Right lung (tissue), 5 donors: ENCODE measurements around the gene TAX1BP3. TPM values are rescaled to one million over a fixed set of nuclear protein-coding genes. Genes with fewer than 3 reads are reported as not detected.

Source experiments
- DNase-seq, 2 donors: peaks; one replicate each; pipeline ENCODE4 v3.0.0-alpha.2; 2013
- polyA plus RNA-seq, 5 donors: library from polyadenylated mRNA; unstranded; fragments of 120-200 nt; gene quantifications; one replicate each; pipeline versions ENCODE4 v1.2.1 to v1.2.3, GENCODE V29; 2013; ENCODE audit warnings: inconsistent platforms in 1 of 5, low replicate concordance in 1 of 5; ENCODE audit not compliant: insufficient read length in 5 of 5, insufficient read depth in 1 of 5

Gene TAX1BP3
- polyA plus RNA-seq, 5 donors = 61.0 to 110 (median 67.3) TPM

DNA sequence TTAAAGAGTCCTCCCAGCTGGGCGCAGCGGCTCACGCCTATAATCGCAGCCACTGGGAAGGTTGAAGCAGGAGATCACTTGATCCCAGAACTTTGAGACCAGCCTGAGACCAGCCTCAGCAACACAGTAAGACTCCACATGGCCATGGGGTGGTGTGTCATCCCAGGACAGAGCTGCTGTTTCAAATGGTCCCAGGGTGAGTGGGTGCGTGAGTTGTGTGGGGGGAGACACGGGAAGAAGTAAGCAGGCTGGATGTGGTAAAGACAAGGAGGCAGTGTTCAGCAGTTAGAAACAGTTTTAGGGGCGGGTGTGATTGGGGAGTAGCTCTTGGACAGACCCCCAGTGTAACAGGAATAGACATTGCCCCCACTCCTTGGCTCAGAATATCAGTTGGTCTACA, 36.1 kb downstream of the TAX1BP3 start:
- no peak for DNase-seq

DNA sequence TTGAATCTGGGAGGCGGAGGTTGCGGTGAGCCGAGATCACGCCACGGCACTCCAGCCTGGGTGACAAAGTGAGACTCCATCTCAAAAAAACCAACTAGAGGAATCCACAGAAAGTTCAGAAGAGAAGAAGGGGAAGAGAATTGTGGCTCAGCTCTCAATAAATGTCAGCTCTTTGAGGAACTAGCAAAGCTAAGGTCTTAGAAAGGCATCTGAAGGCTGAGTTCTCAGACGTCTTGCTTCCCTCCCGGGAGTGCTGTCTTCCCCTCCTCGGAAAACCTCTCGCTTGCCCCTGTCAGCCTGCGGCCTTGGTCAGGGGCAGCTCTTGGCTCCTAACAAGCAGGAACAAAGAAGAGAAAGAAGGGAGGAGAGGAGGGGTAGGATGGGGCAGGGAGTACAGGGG, 37.6 kb downstream of the TAX1BP3 start:
- DNase-seq = no peak

DNA sequence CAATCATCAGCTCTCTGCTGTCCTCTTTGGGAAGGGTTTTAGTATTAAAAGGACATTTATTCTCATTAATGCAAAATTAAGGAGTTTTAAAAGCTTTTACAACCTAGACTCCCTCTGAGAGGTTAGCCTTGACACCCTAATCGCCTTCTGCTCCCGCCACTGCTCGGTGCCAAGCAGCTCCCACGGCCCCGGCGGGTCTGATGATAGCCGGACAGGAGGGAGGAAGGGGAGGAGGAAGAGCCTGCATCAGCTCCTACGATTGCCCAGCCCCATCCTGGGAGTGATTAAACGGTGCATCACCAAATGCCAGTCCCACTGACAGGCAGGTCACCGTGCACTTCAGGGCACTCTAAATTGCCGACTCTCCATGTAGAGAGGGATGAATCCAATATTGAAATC, 40.6 kb downstream of the TAX1BP3 start:
- no peak for DNase-seq

DNA sequence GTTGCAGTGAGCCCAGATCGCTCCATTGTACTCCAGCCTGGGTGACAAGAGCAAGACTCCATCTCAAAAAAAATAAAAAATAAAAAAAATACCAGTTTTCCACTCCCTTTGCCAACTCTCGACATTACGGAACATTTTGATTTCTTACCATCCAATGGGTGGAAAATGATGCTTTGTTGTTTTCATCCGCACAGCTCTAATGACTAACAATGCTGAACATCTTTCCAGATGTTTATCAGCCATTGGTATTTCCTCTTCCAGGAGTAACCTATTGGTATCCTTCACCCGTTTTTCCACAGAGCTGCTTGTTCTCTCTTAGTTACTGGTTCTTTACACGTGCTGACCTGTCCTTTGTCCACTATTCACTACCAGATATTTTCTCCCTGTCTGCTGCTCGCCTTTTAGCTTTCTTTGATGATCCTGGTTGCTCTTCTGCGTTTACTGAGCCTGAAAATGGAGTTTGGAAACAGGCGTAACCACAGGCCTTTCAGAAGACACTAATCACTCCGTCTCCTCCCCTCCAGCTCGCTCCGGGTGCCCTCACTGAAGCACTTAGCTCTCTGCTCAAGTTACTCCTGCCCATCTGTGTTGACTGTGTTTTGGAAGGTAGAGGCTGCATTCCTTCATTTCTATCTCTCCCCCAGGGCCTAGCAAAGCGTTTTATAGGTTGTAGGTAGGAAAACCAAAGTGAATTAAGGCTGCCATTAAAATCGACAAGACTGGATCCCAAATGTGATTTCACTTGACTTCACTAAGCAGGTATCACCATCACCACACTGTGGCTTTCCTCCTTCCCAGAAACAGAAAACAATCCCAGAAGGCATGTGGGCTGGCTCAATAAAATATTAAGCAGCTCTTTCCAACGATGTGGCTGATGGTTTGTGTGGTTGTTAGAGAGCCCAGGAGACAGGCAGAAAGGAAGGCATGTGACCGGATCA, 41.3 kb downstream of the TAX1BP3 start:
- no peak for DNase-seq

DNA sequence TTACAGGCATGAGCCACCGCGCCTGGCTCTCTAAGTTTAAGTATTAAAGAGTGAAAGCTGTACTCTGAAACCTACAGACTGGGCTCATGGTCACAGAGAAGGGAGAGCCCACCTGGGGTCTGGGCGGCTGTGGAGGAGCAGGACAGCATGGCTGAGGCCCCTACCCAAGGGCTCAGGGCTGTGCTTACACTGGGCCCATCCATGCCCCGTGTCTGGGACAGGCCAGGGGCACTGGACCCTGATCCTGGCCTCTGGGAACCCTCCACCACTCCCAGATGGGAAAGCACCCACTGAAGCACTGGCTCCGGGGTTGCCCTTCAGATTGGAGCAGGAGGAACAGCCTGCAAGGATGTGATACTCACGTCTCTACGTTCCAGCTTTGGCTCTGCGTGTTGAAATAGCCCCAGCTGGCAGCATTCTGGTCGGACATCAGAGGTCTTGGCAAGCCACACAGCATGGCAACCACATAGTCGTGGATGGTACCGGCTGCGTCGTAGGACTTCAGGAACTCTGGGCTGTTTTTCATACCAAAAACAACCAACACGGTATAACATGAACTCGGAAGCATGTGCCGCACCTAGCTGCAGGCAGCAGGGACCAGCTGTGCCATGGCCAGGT, 45.3 kb downstream of the TAX1BP3 start:
- no peak for DNase-seq

DNA sequence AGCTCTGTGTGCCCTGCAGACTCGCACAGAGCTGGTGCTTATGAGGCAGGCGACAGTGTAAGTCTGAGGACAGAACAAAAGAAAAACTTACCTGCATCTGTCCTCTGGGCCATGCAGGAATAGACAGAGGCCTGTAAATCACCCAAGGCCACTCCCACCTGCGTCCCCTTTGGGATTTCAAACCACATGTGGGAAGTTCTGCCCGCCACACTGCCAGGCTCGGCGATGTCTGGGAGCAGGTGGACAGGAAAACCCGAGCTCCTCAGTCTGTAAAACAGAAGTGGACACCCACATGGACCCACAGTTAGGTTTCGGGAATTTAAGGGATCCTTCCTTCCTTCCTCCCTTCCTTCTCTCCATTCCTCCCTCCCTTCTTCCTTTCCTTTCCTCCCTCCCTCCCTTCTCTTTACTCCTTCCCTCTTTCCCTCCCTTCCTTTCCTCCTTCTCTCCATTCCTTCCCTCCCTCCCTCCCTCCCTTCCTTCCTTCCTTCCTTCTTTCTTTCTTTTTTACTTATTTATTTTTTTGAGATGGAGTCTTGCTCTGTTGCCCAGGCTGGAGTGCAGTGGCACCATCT, 47.1 kb downstream of the TAX1BP3 start:
- DNase-seq = no peak

DNA sequence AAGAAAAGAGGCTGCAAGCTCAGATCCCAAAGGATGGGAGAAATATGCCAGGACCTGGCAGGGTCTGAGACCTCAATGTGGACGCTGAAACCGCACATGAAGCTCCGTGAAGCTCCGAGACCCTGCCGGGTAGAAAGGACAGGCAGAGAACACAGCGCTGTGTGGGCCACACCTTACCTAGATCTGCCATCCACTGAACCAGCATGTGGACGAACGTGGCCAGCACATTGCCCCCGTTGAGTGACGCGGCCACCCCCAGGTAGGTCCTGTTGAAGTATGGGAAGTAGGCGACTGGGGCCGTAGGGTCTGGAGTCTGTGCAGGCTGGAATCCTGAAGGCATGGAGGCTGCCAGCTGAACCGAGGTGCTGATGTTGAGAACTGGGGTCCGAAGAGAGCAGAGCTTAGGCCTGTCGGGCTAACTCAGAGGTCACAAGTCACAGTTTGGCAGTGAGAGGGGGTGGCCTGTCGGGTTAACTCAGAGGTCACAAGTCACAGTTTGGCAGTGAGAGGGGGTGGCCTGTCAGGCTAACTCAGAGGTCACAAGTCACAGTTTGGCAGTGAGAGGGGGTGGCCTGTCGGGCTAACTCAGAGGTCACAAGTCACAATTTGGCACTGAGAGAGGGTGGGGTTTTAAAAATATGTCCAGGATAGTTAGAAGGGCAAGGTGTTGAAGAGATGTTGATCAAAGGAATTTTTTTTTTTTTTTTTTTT, 53.1 kb downstream of the TAX1BP3 start:
- no peak for DNase-seq

DNA sequence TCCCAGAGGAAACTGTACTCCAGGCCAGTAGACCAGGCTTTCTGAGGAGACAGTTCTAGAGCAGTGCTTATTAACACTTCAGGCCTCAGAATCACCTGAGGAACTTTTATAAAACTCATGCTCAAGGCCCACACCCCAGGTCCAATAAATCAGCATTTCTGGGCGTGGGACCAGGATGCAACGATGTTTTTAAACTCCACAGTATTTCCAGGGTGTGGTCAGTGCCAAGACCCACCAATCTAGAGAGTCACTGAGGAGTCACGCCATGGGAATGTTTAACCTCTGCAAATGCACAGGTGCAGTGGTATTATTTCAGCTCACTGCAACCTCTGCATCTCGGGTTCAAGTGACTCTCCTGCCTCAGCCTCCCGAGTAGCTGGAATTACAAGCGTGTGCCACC, 55.3 kb downstream of the TAX1BP3 start:
- DNase-seq = no peak

Other genes with a start within 250 kb of the TAX1BP3 start
- under 1 TPM in 1 of 5 donors, not detected in 4; 0.18 TPM for gene OR1E2, start 234.7 kb downstream of the TAX1BP3 start, polyA plus RNA-seq
- gene SPATA22, start 196.8 kb downstream of the TAX1BP3 start, polyA plus RNA-seq = 1 to 10 TPM in 1 of 5 donors, under 1 TPM in 1, not detected in 3; 0.43 to 1.1 TPM
- gene ASPA, start 192.6 kb downstream of the TAX1BP3 start, polyA plus RNA-seq = 10 to 100 TPM; 23.7 to 73.8 (median 65.8) TPM
- gene TRPV3, start 110.8 kb downstream of the TAX1BP3 start, polyA plus RNA-seq = 1 to 10 TPM; 1.3 to 4.0 (median 2.2) TPM
- 10 to 100 TPM in 2 of 5 donors, 1 to 10 TPM in 3; 7.6 to 10.7 (median 9.8) TPM for gene TRPV1, start 59.2 kb downstream of the TAX1BP3 start, polyA plus RNA-seq
- gene SHPK, start 32.3 kb downstream of the TAX1BP3 start, polyA plus RNA-seq = 10 to 100 TPM; 11.4 to 14.7 (median 13.3) TPM
- gene CTNS, start 31.8 kb downstream of the TAX1BP3 start, polyA plus RNA-seq = 10 to 100 TPM; 10.1 to 13.8 (median 12.1) TPM
- gene EMC6, start 234 bp upstream of the TAX1BP3 start, polyA plus RNA-seq = 10 to 100 TPM; 17.8 to 30.8 (median 20.5) TPM
- gene P2RX5, start 27.6 kb upstream of the TAX1BP3 start, polyA plus RNA-seq = 1 to 10 TPM in 1 of 5 donors, under 1 TPM in 3, not detected in 1; 0.12 to 1.8 (median 0.24) TPM
- gene HASPIN, start 55.3 kb upstream of the TAX1BP3 start, polyA plus RNA-seq = 1 to 10 TPM; 2.1 to 3.8 (median 2.5) TPM
- gene ITGAE, start 132.6 kb upstream of the TAX1BP3 start, polyA plus RNA-seq = 10 to 100 TPM; 34.4 to 44.2 (median 40.8) TPM
- gene NCBP3, start 177.7 kb upstream of the TAX1BP3 start, polyA plus RNA-seq = 100 to 1,000 TPM in 2 of 5 donors, 10 to 100 TPM in 3; 83.5 to 115 (median 98.5) TPM
- 1 to 10 TPM; 2.5 to 4.7 (median 3.3) TPM for gene CAMKK1, start 224.5 kb upstream of the TAX1BP3 start, polyA plus RNA-seq
- gene P2RX1, start 247.9 kb upstream of the TAX1BP3 start, polyA plus RNA-seq = 1 to 10 TPM; 1.3 to 2.6 (median 2.0) TPM